Measurements from ENCODE around the gene CFAP90.

The CFAP90 gene

DNA sequence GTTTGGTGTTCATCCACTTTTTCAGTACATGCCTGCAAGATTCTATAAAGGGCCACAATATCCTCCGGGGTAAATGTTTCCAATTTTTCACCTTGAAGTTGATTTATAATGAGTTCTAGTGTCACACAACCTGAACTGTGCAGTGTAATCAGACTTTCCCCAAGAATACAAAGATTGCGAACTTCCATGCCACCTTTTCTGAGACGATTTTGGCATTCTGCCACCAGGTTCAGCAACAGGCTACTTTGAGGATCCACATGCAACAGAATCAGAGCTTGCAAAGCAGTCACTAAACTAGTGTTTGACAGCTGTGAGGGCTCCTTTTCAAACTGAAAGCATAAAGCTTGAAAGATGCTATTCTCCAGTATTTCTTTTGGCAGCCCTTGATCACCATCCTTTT, 16.3 kb upstream of the CFAP90 start:
- no peak for DNase-seq (ENCODE audit: extremely low read depth, insufficient read length)
- H3K27me3 ChIP-seq (replicated peaks; ENCODE audit: control insufficient read depth, insufficient read depth, low read length), result no peaks in the 10 kb centered on the region
- TF ChIP-seq, protein P1, sequence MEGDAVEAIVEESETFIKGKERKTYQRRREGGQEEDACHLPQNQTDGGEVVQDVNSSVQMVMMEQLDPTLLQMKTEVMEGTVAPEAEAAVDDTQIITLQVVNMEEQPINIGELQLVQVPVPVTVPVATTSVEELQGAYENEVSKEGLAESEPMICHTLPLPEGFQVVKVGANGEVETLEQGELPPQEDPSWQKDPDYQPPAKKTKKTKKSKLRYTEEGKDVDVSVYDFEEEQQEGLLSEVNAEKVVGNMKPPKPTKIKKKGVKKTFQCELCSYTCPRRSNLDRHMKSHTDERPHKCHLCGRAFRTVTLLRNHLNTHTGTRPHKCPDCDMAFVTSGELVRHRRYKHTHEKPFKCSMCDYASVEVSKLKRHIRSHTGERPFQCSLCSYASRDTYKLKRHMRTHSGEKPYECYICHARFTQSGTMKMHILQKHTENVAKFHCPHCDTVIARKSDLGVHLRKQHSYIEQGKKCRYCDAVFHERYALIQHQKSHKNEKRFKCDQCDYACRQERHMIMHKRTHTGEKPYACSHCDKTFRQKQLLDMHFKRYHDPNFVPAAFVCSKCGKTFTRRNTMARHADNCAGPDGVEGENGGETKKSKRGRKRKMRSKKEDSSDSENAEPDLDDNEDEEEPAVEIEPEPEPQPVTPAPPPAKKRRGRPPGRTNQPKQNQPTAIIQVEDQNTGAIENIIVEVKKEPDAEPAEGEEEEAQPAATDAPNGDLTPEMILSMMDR (IDR thresholded peaks at IDR 0.05; ENCODE audit: insufficient read depth, low read length, poor library complexity, severe bottlenecking), result no peak
- H3K36me3 ChIP-seq (ENCODE audit: control insufficient read depth, insufficient read depth, low read length), result no peaks in the 10 kb centered on the region; the same call in 1 of the 2 replicates
- H3K4me3 ChIP-seq (replicated peaks; ENCODE audit: low read depth, low read length), result no peak overlapping the region

GRCh38 chr5:7866196-7866595, 15.3 kb upstream of the CFAP90 start:
- Histone ChIP-seq H3K4me3 (replicated peaks; ENCODE audit: low read depth, low read length) (no peak overlapping the region), H3K27me3 (replicated peaks; ENCODE audit: control insufficient read depth, insufficient read depth, low read length) (no peaks in the 10 kb centered on the region), H3K36me3 (ENCODE audit: control insufficient read depth, insufficient read depth, low read length) (peaks cover 3% of the 10 kb centered on the region)
- TF ChIP-seq, protein P1 (IDR thresholded peaks at IDR 0.05; ENCODE audit: insufficient read depth, low read length, poor library complexity, severe bottlenecking), result no peak
- DNase-seq (ENCODE audit: extremely low read depth, insufficient read length), result no peak

GRCh38 chr5:7857926-7858632, 7.1 kb upstream of the CFAP90 start:
- Histone ChIP-seq H3K36me3 (ENCODE audit: control insufficient read depth, insufficient read depth, low read length) (peaks cover 5% of the 10 kb centered on the region), H3K27me3 (replicated peaks; ENCODE audit: control insufficient read depth, insufficient read depth, low read length) (no peaks in the 10 kb centered on the region), H3K4me3 (replicated peaks; ENCODE audit: low read depth, low read length) (no peak overlapping the region)
- DNase-seq (ENCODE audit: extremely low read depth, insufficient read length), result no peak
- TF ChIP-seq, protein P1 (IDR thresholded peaks at IDR 0.05; ENCODE audit: insufficient read depth, low read length, poor library complexity, severe bottlenecking), result no peak

DNA sequence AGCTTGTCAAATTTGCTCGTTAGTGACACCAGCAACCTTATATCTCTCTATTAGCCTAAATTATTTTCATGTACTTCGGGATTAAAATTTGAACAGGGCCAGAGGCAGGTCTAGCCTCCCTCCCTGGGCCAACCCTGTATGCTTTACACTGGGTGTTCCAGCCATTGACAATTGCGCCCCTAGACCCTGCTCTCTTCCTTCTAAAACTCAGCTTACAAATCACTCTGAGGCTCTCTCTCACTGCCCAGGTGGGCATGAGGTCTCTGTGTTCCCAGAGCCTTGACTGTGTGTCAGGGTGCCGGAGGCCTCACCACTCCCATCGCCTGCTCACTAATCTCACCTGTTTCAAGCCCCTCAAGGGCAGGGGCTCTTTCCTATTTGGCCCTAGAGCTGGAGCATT, 6.4 kb upstream of the CFAP90 start:
- peaks cover 5% of the 10 kb centered on the region for H3K36me3 ChIP-seq (ENCODE audit: control insufficient read depth, insufficient read depth, low read length)
- TF ChIP-seq, protein P1 (IDR thresholded peaks at IDR 0.05; ENCODE audit: insufficient read depth, low read length, poor library complexity, severe bottlenecking), result no peak
- no peak for DNase-seq (ENCODE audit: extremely low read depth, insufficient read length)
- no peaks in the 10 kb centered on the region for H3K27me3 ChIP-seq (replicated peaks; ENCODE audit: control insufficient read depth, insufficient read depth, low read length)
- no peak overlapping the region for H3K4me3 ChIP-seq (replicated peaks; ENCODE audit: low read depth, low read length)

- DNase-seq (ENCODE audit: extremely low read depth, insufficient read length), result no peak
- Histone ChIP-seq H3K4me3 (replicated peaks; ENCODE audit: low read depth, low read length) (no peak overlapping the region), H3K27me3 (replicated peaks; ENCODE audit: control insufficient read depth, insufficient read depth, low read length) (no peaks in the 10 kb centered on the region), H3K36me3 (ENCODE audit: control insufficient read depth, insufficient read depth, low read length) (peaks cover 3% of the 10 kb centered on the region)
- TF ChIP-seq, protein P1 (IDR thresholded peaks at IDR 0.05; ENCODE audit: insufficient read depth, low read length, poor library complexity, severe bottlenecking), result peak; percentile 52
These were observed 5.9 kb upstream of the CFAP90 start for GRCh38 chr5:7856855-7857254.

All from GM06990 (cell line).